Trophoblast cell (in vitro differentiated cells and primary cell): Measurements from ENCODE around the gene DLGAP4.

Experiments
- DNase-seq, 2 donors: peaks; one replicate each; pipeline ENCODE4 v3.0.0-alpha.2; 2016
- H2AFZ ChIP-seq: 2 replicates; pipeline ENCODE4 v1.6.1; 2013; ENCODE audit warnings: low read length, moderate library complexity, mild to moderate bottlenecking; ENCODE audit not compliant: insufficient read depth, poor library complexity
- H2AK5ac ChIP-seq: 2 replicates; pipeline ENCODE4 v1.6.1; 2013; ENCODE audit warnings: mild to moderate bottlenecking, low read length
- H2BK120ac ChIP-seq: 2 replicates; pipeline ENCODE4 v1.6.1; 2013; ENCODE audit warnings: low read length, mild to moderate bottlenecking, moderate library complexity; ENCODE audit not compliant: insufficient read depth, poor library complexity
- H2BK12ac ChIP-seq: 2 replicates; pipeline ENCODE4 v1.6.1; 2013; ENCODE audit warnings: mild to moderate bottlenecking, low read length, moderate library complexity
- H2BK5ac ChIP-seq: 2 replicates; pipeline ENCODE4 v1.6.1; 2013; ENCODE audit warnings: low read length, low read depth, moderate library complexity, mild to moderate bottlenecking; ENCODE audit not compliant: poor library complexity
- H3K14ac ChIP-seq: 2 replicates; pipeline ENCODE4 v1.6.1; 2013; ENCODE audit warnings: mild to moderate bottlenecking, low read length
- H3K18ac ChIP-seq: 2 replicates; pipeline ENCODE4 v1.6.1; 2013; ENCODE audit warnings: mild to moderate bottlenecking, low read length
- H3K23ac ChIP-seq: 2 replicates; pipeline ENCODE4 v1.6.1; 2013; ENCODE audit warnings: low read length
- H3K27ac ChIP-seq: 2 replicates; pipeline ENCODE4 v1.5.1; 2013; ENCODE audit warnings: low read depth, mild to moderate bottlenecking, inconsistent platforms, low read length, moderate library complexity
- H3K27me3 ChIP-seq: 2 replicates; pipeline ENCODE4 v1.6.1; 2013; ENCODE audit warnings: inconsistent platforms, mild to moderate bottlenecking, low read length, moderate library complexity; ENCODE audit not compliant: insufficient read depth
- H3K36me3 ChIP-seq, 2 experiments: 1 replicate in 1 of 2; 2 replicates in 1 of 2; pipeline ENCODE4 v1.6.1; 2013; ENCODE audit warnings: low read length in 2 of 2, mild to moderate bottlenecking in 2 of 2, moderate library complexity in 1 of 2; ENCODE audit not compliant: insufficient read depth in 2 of 2, control insufficient read depth in 1 of 2
- H3K4ac ChIP-seq: 2 replicates; pipeline ENCODE4 v1.6.1; 2013; ENCODE audit warnings: low read depth, mild to moderate bottlenecking, low read length, moderate library complexity
- H3K4me1 ChIP-seq, 2 experiments: 1 replicate in 1 of 2; 2 replicates in 1 of 2; pipeline ENCODE4 v1.6.1; 2013; ENCODE audit warnings: low read length in 2 of 2, mild to moderate bottlenecking in 2 of 2, moderate library complexity in 1 of 2; ENCODE audit not compliant: insufficient read depth in 2 of 2, control insufficient read depth in 1 of 2
- H3K4me2 ChIP-seq: 2 replicates; pipeline ENCODE4 v1.6.1; 2013; ENCODE audit warnings: inconsistent platforms, mild to moderate bottlenecking, low read length, moderate library complexity
- H3K4me3 ChIP-seq: 2 replicates; pipeline ENCODE4 v1.5.1; 2013; ENCODE audit warnings: mild to moderate bottlenecking, low read depth, low read length, inconsistent platforms
- H3K79me1 ChIP-seq: one replicate; pipeline ENCODE4 v1.6.1; 2013; ENCODE audit warnings: low read length
- H3K79me2 ChIP-seq: 2 replicates; pipeline ENCODE4 v1.6.1; 2013; ENCODE audit warnings: low read length, mild to moderate bottlenecking; ENCODE audit not compliant: control insufficient read depth, insufficient read depth, poor library complexity
- H3K9ac ChIP-seq: 2 replicates; pipeline ENCODE4 v1.6.1; 2013; ENCODE audit warnings: mild to moderate bottlenecking, low read length
- H3K9me3 ChIP-seq: 2 replicates; pipeline ENCODE4 v1.6.1; 2013; ENCODE audit warnings: low read depth, mild to moderate bottlenecking, control low read depth, inconsistent platforms, low read length; ENCODE audit not compliant: insufficient read depth
- H4K12ac ChIP-seq: 2 replicates; pipeline ENCODE4 v1.6.1; 2013; ENCODE audit warnings: low read depth, mild to moderate bottlenecking, low read length, moderate library complexity
- H4K8ac ChIP-seq: 2 replicates; pipeline ENCODE4 v1.6.1; 2013; ENCODE audit warnings: low read depth, mild to moderate bottlenecking, low read length, moderate library complexity
- H4K91ac ChIP-seq: one replicate; pipeline ENCODE4 v1.6.1; 2013; ENCODE audit warnings: low read depth, mild to moderate bottlenecking, low read length, moderate library complexity
- WGBS: extraction: QIAGEN DNeasy Blood & Tissue Kit; methylation state at CpG from one replicate; pipeline ENCODE4 v1.1.7; 2013; ENCODE audit warnings: missing lambda C conversion rate; ENCODE audit not compliant: insufficient read length, insufficient coverage; ENCODE audit errors: extremely low coverage; 5-methylcytosine and 5-hydroxymethylcytosine counted together

DLGAP4 gene

GRCh38 chr20:36528875-36529417 is 222.8 kb downstream of the DLGAP4 start:
- DNase-seq: no peak
- Histone ChIP-seq H3K79me2 (no peaks in the 10 kb centered on the region), H3K36me3 (peaks cover 50 to 56% of the 10 kb centered on the region in 2 experiments), H3K4ac (no peak overlapping the region), H2AK5ac (no peak overlapping the region), H3K14ac (no peak overlapping the region), H2BK12ac (no peak overlapping the region), H3K27me3 (no peaks in the 10 kb centered on the region), H3K4me1 (no peaks in the 10 kb centered on the region), H4K91ac (no peak overlapping the region), H2BK5ac (no peak overlapping the region), H3K4me2 (no peak overlapping the region), H2BK120ac (no peak overlapping the region), H3K23ac (no peak overlapping the region), H3K27ac (no peak overlapping the region), H3K9ac (no peak overlapping the region), H4K8ac (no peak overlapping the region), H2AFZ (no peak overlapping the region), H4K12ac (no peak overlapping the region), H3K79me1 (no peaks in the 10 kb centered on the region), H3K18ac (no peak overlapping the region), H3K9me3 (no peaks in the 10 kb centered on the region), H3K4me3 (no peak overlapping the region)
- no CpG with 5 or more reads among the region's 14 CpGs for WGBS

GRCh38 chr20:36532388-36532787 is 226.2 kb downstream of the DLGAP4 start:
- Histone ChIP-seq H3K79me1 (no peaks in the 10 kb centered on the region), H3K18ac (no peak overlapping the region), H3K14ac (no peak overlapping the region), H4K12ac (no peak overlapping the region), H3K4me2 (no peak overlapping the region), H2BK5ac (no peak overlapping the region), H2AK5ac (no peak overlapping the region), H3K23ac (no peak overlapping the region), H4K91ac (no peak overlapping the region), H3K79me2 (no peaks in the 10 kb centered on the region), H3K4me1 (no peaks in the 10 kb centered on the region), H3K9me3 (no peaks in the 10 kb centered on the region), H3K36me3 (peaks cover 21 to 25% of the 10 kb centered on the region in 2 experiments), H3K27ac (no peak overlapping the region), H3K27me3 (no peaks in the 10 kb centered on the region), H3K4ac (no peak overlapping the region), H2AFZ (no peak overlapping the region), H3K4me3 (no peak overlapping the region), H2BK12ac (no peak overlapping the region), H2BK120ac (no peak overlapping the region), H4K8ac (no peak overlapping the region), H3K9ac (no peak overlapping the region)
- no CpG with 5 or more reads among the region's 10 CpGs for WGBS
- no peak for DNase-seq

GRCh38 chr20:36532822-36533221 is 226.7 kb downstream of the DLGAP4 start:
- no peaks in the 10 kb centered on the region for H3K9me3 ChIP-seq
- no peak overlapping the region for H3K18ac ChIP-seq
- H3K4me3 ChIP-seq: no peak overlapping the region
- no peak overlapping the region for H3K27ac ChIP-seq
- H3K23ac ChIP-seq: no peak overlapping the region
- no peak overlapping the region for H2AFZ ChIP-seq
- H2BK12ac ChIP-seq: no peak overlapping the region
- H3K27me3 ChIP-seq: no peaks in the 10 kb centered on the region
- H4K91ac ChIP-seq: no peak overlapping the region
- H3K79me1 ChIP-seq: no peaks in the 10 kb centered on the region
- H3K79me2 ChIP-seq: no peaks in the 10 kb centered on the region
- H3K9ac ChIP-seq: no peak overlapping the region
- no peak overlapping the region for H2AK5ac ChIP-seq
- no peak for DNase-seq
- H3K14ac ChIP-seq: no peak overlapping the region
- no peak overlapping the region for H3K4ac ChIP-seq
- H3K4me2 ChIP-seq: no peak overlapping the region
- no peak overlapping the region for H4K8ac ChIP-seq
- WGBS: no CpG with 5 or more reads among the region's 3 CpGs
- H4K12ac ChIP-seq: no peak overlapping the region
- no peaks in the 10 kb centered on the region for H3K4me1 ChIP-seq
- no peak overlapping the region for H2BK120ac ChIP-seq
- H3K36me3 ChIP-seq: peaks cover 17 to 21% of the 10 kb centered on the region in 2 experiments
- H2BK5ac ChIP-seq: no peak overlapping the region

- Histone ChIP-seq H2BK5ac (no peak overlapping the region), H4K12ac (no peak overlapping the region), H3K4me1 (peaks cover 19 to 23% of the 10 kb centered on the region in 2 experiments), H3K79me1 (peaks cover 23% of the 10 kb centered on the region), H3K79me2 (peaks cover 25% of the 10 kb centered on the region), H4K8ac (no peak overlapping the region), H3K36me3 (peaks cover 3% of the 10 kb centered on the region in 2 experiments), H3K18ac (no peak overlapping the region), H2AFZ (no peak overlapping the region), H3K4ac (no peak overlapping the region), H2BK120ac (no peak overlapping the region), H4K91ac (no peak overlapping the region), H3K14ac (no peak overlapping the region), H3K9ac (no peak overlapping the region), H2BK12ac (no peak overlapping the region), H2AK5ac (no peak overlapping the region), H3K27me3 (no peaks in the 10 kb centered on the region), H3K4me2 (no peak overlapping the region), H3K23ac (no peak overlapping the region), H3K4me3 (no peak overlapping the region), H3K9me3 (peaks cover 3% of the 10 kb centered on the region), H3K27ac (no peak overlapping the region)
- WGBS: no CpG with 5 or more reads among the region's 11 CpGs
- no peak for DNase-seq
These were observed 232.0 kb downstream of the DLGAP4 start for GRCh38 chr20:36538026-36538722.
